Heart right ventricle (tissue), 16 donors: ENCODE results near the gene A4GNT. TPM values are rescaled to one million over a fixed set of nuclear protein-coding genes. Genes with fewer than 3 reads are reported as not detected.

Experiments used
- ATAC-seq, 8 donors: fragments of 200-7000 bp; cut with Tn5 transposase; one replicate each; pipeline ENCODE4 v1.9.1; 2020; ENCODE audit warnings: mild to moderate bottlenecking in 8 of 8, moderate library complexity in 8 of 8, moderate number of reproducible peaks in 1 of 8
- DNase-seq, 2 donors: peaks; one replicate each; pipeline ENCODE4 v3.0.0-alpha.2; 2020
- H3K27ac ChIP-seq, 10 donors: fragments of 200-600 bp; sonication (generic) in 2 of 10; one replicate each; pipeline versions ENCODE4 v1.5.0 to v1.8.0; 2020 to 2022; ENCODE audit warnings: mild to moderate bottlenecking in 3 of 10
- H3K27me3 ChIP-seq, 7 donors: fragments of 200-600 bp; one replicate each; pipeline ENCODE4 v1.8.0; 2021 to 2022; ENCODE audit warnings: mild to moderate bottlenecking in 2 of 7
- H3K36me3 ChIP-seq, 9 donors: fragments of 200-600 bp; sonication (generic) in 1 of 9; one replicate each; pipeline versions ENCODE4 v1.5.0 to v1.8.0; 2020 to 2022; ENCODE audit warnings: mild to moderate bottlenecking in 2 of 9
- H3K4me1 ChIP-seq, 9 donors: fragments of 200-600 bp; sonication (generic) in 1 of 9; one replicate each; pipeline versions ENCODE4 v1.5.0 to v1.8.0; 2020 to 2022; ENCODE audit warnings: mild to moderate bottlenecking in 4 of 9
- H3K4me3 ChIP-seq, 10 donors: fragments of 200-600 bp; sonication (generic) in 2 of 10; one replicate each; pipeline versions ENCODE4 v1.5.0 to v1.8.0; 2020 to 2022; ENCODE audit warnings: mild to moderate bottlenecking in 7 of 10, moderate library complexity in 2 of 10
- H3K9me3 ChIP-seq, 11 donors: fragments of 200-600 bp in 10 of 11; sonication (generic) in 2 of 11; one replicate each; pipeline versions ENCODE4 v1.5.0 to v1.8.0; 2013 to 2022; ENCODE audit warnings: mild to moderate bottlenecking in 2 of 11, control low read depth in 1 of 11, moderate library complexity in 1 of 11
- CTCF ChIP-seq, 9 donors: fragments of 200-600 bp; sonication (generic) in 2 of 9; IDR thresholded peaks; one replicate each; pipeline versions ENCODE4 v1.5.0 to v1.8.0; 2021 to 2022; ENCODE audit warnings: antibody characterized with exemption in 9 of 9, mild to moderate bottlenecking in 5 of 9, moderate library complexity in 1 of 9
- WGBS, 2 donors: extraction: QIAGEN DNeasy Blood & Tissue Kit; methylation state at CpG; one replicate each; pipeline ENCODE4 v1.1.7; 2013; ENCODE audit warnings: inconsistent platforms in 1 of 2; 5-methylcytosine and 5-hydroxymethylcytosine counted together
- intact Hi-C, 10 donors: fragments of 100-400 bp; cut with DNase I; formaldehyde crosslinking; loops; one replicate each; pipeline versions ENCODE4 v1.11.1 to v1.14.2; 2022
- polyA plus RNA-seq, 2 donors: library from polyadenylated mRNA; stranded (reverse); fragments of 200-250 nt; gene quantifications; one replicate each; pipeline ENCODE4 v1.2.3, GENCODE V29; 2013
- total RNA-seq, 10 donors: library from RNA; stranded (reverse); fragmentation: NEBNext Ultra II Directional in 3 of 10; extraction: Animal tissue kit (Norgen Biotek cat#: 25700) in 3 of 10; gene quantifications; one replicate each; pipeline versions ENCODE4 v1.2.1 to v1.2.4, GENCODE V29; 2021 to 2023
- donor health status: Arrhythmogenic right ventricular cardiomyopathy.
- donor health status: ischemic (EF 13 %, LVEDD 7.1; RV severe dilation, severe dysfunction).
- donor health status: healthy with polysubstance abuse.
- donor health status: DM: no; HTN: yes; CAD: no.
- donor health status: DM: no; HTN: no; CAD: no.
- donor health status: ischemic (EF 25% LVEDD 6.9; RV normal size, moderate dysfunction).
- donor health status: ischemic (EF 25% LVEDD 5.7; RV mildly dilated, moderate dysfunction).
- donor health status: healthy.
- donor health status: DM: yes; HTN: yes; CAD: no.
- donor health status: Ischemic cardiomyopathy.
- donor health status: ischemic (EF 35%, LVEDD 5.7; RV mildly dilated, moderate dysfunction).
- donor health status: nonischemic (EF 11% LVEDD 7.7; RV severe dilation, severe dysfunction).
- donor health status: DM: yes; HTN: yes; CAD: no.
- donor health status: PGD.
- donor health status: ischemic (EF 29% LVEDD 5.4; RV normal size, mild dysfunction).
- donor health status: nonischemic (EF 23%, LVEDD 6.1; RV moderate dilation, normal function).

A4GNT gene
- total and polyA plus RNA-seq, 12 donors, result not detected

GRCh38 chr3:138137861-138138260 is 5.7 kb upstream of the A4GNT start:
- intact Hi-C loops, result no loop called here
- H3K9me3 ChIP-seq, result no peaks in the 10 kb centered on the region
- DNase-seq (no peak), ATAC-seq (no peak)
- no peak overlapping the region for H3K4me3 ChIP-seq
- no peaks in the 10 kb centered on the region for H3K27me3 ChIP-seq
- peaks cover 0 to 51% (median 0%) of the 10 kb centered on the region in 9 donors for H3K4me1 ChIP-seq
- H3K36me3 ChIP-seq, result no peaks in the 10 kb centered on the region
- no peak for TF ChIP-seq CTCF (IDR thresholded peaks at IDR 0.05)
- peak overlapping the region in 1 of 10 donors; percentile 86 for H3K27ac ChIP-seq
- 65 to 75% methylated on average over 2 of the region's 2 CpGs for WGBS, 2 donors

GRCh38 chr3:138136201-138136600 is 4.0 kb upstream of the A4GNT start:
- Histone ChIP-seq H3K4me3 (no peak overlapping the region), H3K27ac (peak overlapping the region in 1 of 10 donors; percentile 86), H3K4me1 (peaks cover 0 to 51% (median 0%) of the 10 kb centered on the region in 9 donors), H3K9me3 (no peaks in the 10 kb centered on the region), H3K36me3 (no peaks in the 10 kb centered on the region), H3K27me3 (no peaks in the 10 kb centered on the region)
- DNase-seq (no peak), ATAC-seq (peak in 3 of 8 donors; percentile 37 to 42 (median 42))
- intact Hi-C loops, result no loop called here
- TF ChIP-seq CTCF (IDR thresholded peaks at IDR 0.05), result no peak
- 68 to 74% methylated on average over 3 of the region's 3 CpGs for WGBS, 2 donors

- no peaks in the 10 kb centered on the region for H3K27me3 ChIP-seq
- intact Hi-C loops, result no loop called here
- peaks cover 0 to 51% (median 0%) of the 10 kb centered on the region in 9 donors for H3K4me1 ChIP-seq
- peak overlapping the region in 1 of 10 donors; percentile 86 for H3K27ac ChIP-seq
- ATAC-seq (no peak), DNase-seq (no peak)
- WGBS, 2 donors, result 56 to 69% methylated on average over 2 of the region's 2 CpGs
- H3K4me3 ChIP-seq, result no peak overlapping the region
- H3K36me3 ChIP-seq, result no peaks in the 10 kb centered on the region
- no peak for TF ChIP-seq CTCF (IDR thresholded peaks at IDR 0.05)
- H3K9me3 ChIP-seq, result no peaks in the 10 kb centered on the region
Observed at GRCh38 chr3:138135833-138136194, 3.6 kb upstream of the A4GNT start.

GRCh38 chr3:138135146-138135832 is 3.1 kb upstream of the A4GNT start:
- peak in 2 of 8 donors; percentile 53 to 65 for ATAC-seq
- peak overlapping the region in 1 of 10 donors; percentile 86 for H3K27ac ChIP-seq
- H3K9me3 ChIP-seq, result no peaks in the 10 kb centered on the region
- no peak overlapping the region for H3K4me3 ChIP-seq
- H3K36me3 ChIP-seq, result no peaks in the 10 kb centered on the region
- no peak for DNase-seq
- 64 to 70% methylated on average over 3 of the region's 3 CpGs for WGBS, 2 donors
- TF ChIP-seq CTCF (IDR thresholded peaks at IDR 0.05), result no peak
- H3K4me1 ChIP-seq, result peaks cover 0 to 51% (median 0%) of the 10 kb centered on the region in 9 donors
- intact Hi-C loops, result no loop called here
- H3K27me3 ChIP-seq, result no peaks in the 10 kb centered on the region
